ENCODE results near the gene PARD3B.

Gene PARD3B

GRCh38 chr2:204544961-204545860 lies at the start of gene PARD3B:
PARD3B (plus strand) TSS chr2:204545475; CDS start chr2:204546000, 525 bp downstream.
- peak; percentile 71 for DNase-seq

GRCh38 chr2:204496779-204497178 lies 48.5 kb upstream of the PARD3B start:
- DNase-seq = peak; percentile 19

- no peak for DNase-seq
These were observed 47.4 kb upstream of the PARD3B start for GRCh38 chr2:204497855-204498254.

- no peak for DNase-seq
These were observed 47.0 kb upstream of the PARD3B start for GRCh38 chr2:204498291-204498690.

- DNase-seq = no peak
These were observed 41.4 kb upstream of the PARD3B start for GRCh38 chr2:204503869-204504268.

- peak; percentile 5 for DNase-seq
These were observed 40.7 kb upstream of the PARD3B start for GRCh38 chr2:204504594-204504993.

GRCh38 chr2:204505488-204505887 lies 39.8 kb upstream of the PARD3B start:
- DNase-seq = peak; percentile 2

GRCh38 chr2:204505946-204506345 lies 39.3 kb upstream of the PARD3B start:
- DNase-seq = no peak

- DNase-seq = no peak
These were observed 37.6 kb upstream of the PARD3B start for GRCh38 chr2:204507636-204508035.

GRCh38 chr2:204510709-204511420 lies 34.4 kb upstream of the PARD3B start:
- DNase-seq = peak; percentile 13

- DNase-seq = no peak
These were observed 30.8 kb upstream of the PARD3B start for GRCh38 chr2:204514439-204514838.

GRCh38 chr2:204515416-204515815 lies 29.9 kb upstream of the PARD3B start:
- DNase-seq = no peak

- DNase-seq = no peak
These were observed 28.1 kb upstream of the PARD3B start for GRCh38 chr2:204517154-204517553.

- peak; percentile 37 for DNase-seq
These were observed 15.3 kb upstream of the PARD3B start for GRCh38 chr2:204529795-204530463.

GRCh38 chr2:204530464-204530805 lies 14.8 kb upstream of the PARD3B start:
- no peak for DNase-seq

- peak; percentile 47 for DNase-seq
These were observed 11.5 kb upstream of the PARD3B start for GRCh38 chr2:204533629-204534370.

GRCh38 chr2:204535356-204535755 lies 9.9 kb upstream of the PARD3B start:
- no peak for DNase-seq

- DNase-seq = no peak
These were observed 9.5 kb upstream of the PARD3B start for GRCh38 chr2:204535764-204536163.

- DNase-seq = peak; percentile 78
These were observed 6.9 kb upstream of the PARD3B start for GRCh38 chr2:204538182-204539018.

GRCh38 chr2:204539019-204539385 lies 6.3 kb upstream of the PARD3B start:
- DNase-seq = no peak

GRCh38 chr2:204541637-204542036 lies 3.6 kb upstream of the PARD3B start:
- no peak for DNase-seq

Data from NCI-H69 (cell line).